H1 (cell line): ENCODE results near the gene FES. TPM values are rescaled to one million over a fixed set of nuclear protein-coding genes. Genes with fewer than 3 reads are reported as not detected.

Source experiments
- EGR1 ChIP-seq: IDR thresholded peaks from 2 replicates; pipeline ENCODE4 v1.6.1; 2011; ENCODE audit warnings: low read depth, low read length, borderline replicate concordance
- JUN ChIP-seq: IDR thresholded peaks from 2 replicates; pipeline ENCODE4 v1.6.1; 2011; ENCODE audit warnings: low read depth, mild to moderate bottlenecking, improper control_type of control experiment, low read length
- polyA plus RNA-seq, 7 experiments: library from polyadenylated mRNA; depleted of rRNA in 3 of 7; stranded (reverse) in 5 of 7; unstranded in 2 of 7; fragments of >200 nt in 5 of 7; fragments of 200-250 nt in 2 of 7; gene quantifications; 1 replicate in 5 of 7; 2 replicates in 1 of 7; 4 replicates in 1 of 7; pipeline versions ENCODE4 v1.2.1 to v1.2.3, GENCODE V29; 2011 to 2013; ENCODE audit warnings: missing spikeins in 2 of 7, mixed read lengths in 2 of 7
- total RNA-seq: library from RNA; stranded (reverse); fragmentation: NEBNext Ultra II Directional; extraction: Animal tissue kit (Norgen Biotek cat#: 25700); gene quantifications from 2 replicates; pipeline ENCODE4 v1.2.1, GENCODE V29; 2021

The FES gene
- total and polyA plus RNA-seq, 2 of the 8 experiments (the other 6 are each of a cell fraction or from before 2014, with no cell fraction given): 8.5 to 8.6 TPM

DNA sequence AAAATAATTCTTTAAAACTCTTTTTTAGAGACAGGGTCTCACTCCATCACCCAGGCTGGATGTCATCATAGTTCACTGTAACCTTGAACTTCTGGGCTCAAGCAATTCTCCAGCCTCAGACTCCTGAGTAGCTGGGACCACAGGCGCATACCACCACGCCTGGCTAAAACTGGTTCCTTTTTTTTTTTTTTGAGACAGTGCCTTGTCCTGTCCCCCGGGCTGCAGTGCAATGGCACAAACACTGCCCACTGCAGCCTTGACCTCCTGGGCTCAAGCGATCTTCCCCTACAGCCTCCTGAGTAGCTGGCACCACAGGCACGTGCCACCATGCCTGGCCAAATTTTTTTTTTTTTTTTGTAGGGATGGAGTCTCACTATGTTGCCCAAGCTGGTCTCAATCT is 39.6 kb upstream of the FES start (continued):
- TF ChIP-seq EGR1 (no peak), JUN (no peak)
